Activated B cell treated with CpG ODN at 0.5 μM for 24 hours (primary cell): ENCODE measurements around the gene LUZP2. TPM values are rescaled to one million over a fixed set of nuclear protein-coding genes. Genes with fewer than 3 reads are reported as not detected.

ENCODE experiments used
- ATAC-seq: fragments of 200-7000 bp; cut with Tn5 transposase; one replicate; pipeline ENCODE4 v1.10.0; 2021; ENCODE audit warnings: low read depth, mild to moderate bottlenecking, moderate library complexity
- CTCF ChIA-PET: fragments of 350-600 bp; sonication (Branson Sonifier 250); formaldehyde crosslinking; loops from one replicate; lab custom pipeline; 2021; ENCODE audit warnings: antibody characterized with exemption; lab: Charles Lee
- POLR2A ChIA-PET: fragments of 350-600 bp; sonication (Branson Sonifier 250); formaldehyde crosslinking; loops from one replicate; lab custom pipeline; 2021; ENCODE audit warnings: antibody characterized with exemption; lab: Charles Lee
- DNase-seq: peaks from one replicate; pipeline ENCODE4 v3.0.0; 2022
- H3K27ac Mint-ChIP-seq: one replicate; pipeline ENCODE4 v1.8.0; 2020; ENCODE audit warnings: mixed read lengths
- H3K27me3 Mint-ChIP-seq: one replicate; pipeline ENCODE4 v1.8.0; 2021; ENCODE audit warnings: mixed read lengths
- H3K36me3 Mint-ChIP-seq: one replicate; pipeline ENCODE4 v1.8.0; 2021; ENCODE audit warnings: low read depth, mixed read lengths
- H3K4me1 Mint-ChIP-seq: one replicate; pipeline ENCODE4 v1.8.0; 2021; ENCODE audit warnings: mixed read lengths
- H3K4me3 Mint-ChIP-seq: one replicate; pipeline ENCODE4 v1.8.0; 2020; ENCODE audit warnings: mild to moderate bottlenecking, mixed read lengths
- H3K9me3 Mint-ChIP-seq: one replicate; pipeline ENCODE4 v1.8.0; 2020; ENCODE audit warnings: mixed read lengths
- CTCF ChIP-seq: fragments of 200-600 bp; IDR thresholded peaks from one replicate; pipeline ENCODE4 v1.8.0; 2022; ENCODE audit warnings: antibody characterized with exemption, mild to moderate bottlenecking
- intact Hi-C: fragments of 100-400 bp; cut with micrococcal nuclease; formaldehyde crosslinking; loops from one replicate; pipeline ENCODE4 v1.15.1; 2024
- total RNA-seq: library from RNA; stranded (reverse); gene quantifications from 2 replicates; pipeline ENCODE4 v1.2.3, GENCODE V29; 2022

LUZP2 gene
- total RNA-seq, 1 donor from 2014 or later, result not detected

GRCh38 chr11:24896118-24896835, 399.4 kb downstream of the LUZP2 start:
- ChIA-PET POLR2A (no interaction called here), CTCF (no interaction called here)
- intact Hi-C loops, result no loop called here
- H3K4me3 Mint-ChIP-seq, result no peak overlapping the region
- H3K27me3 Mint-ChIP-seq, result no peaks in the 10 kb centered on the region
- DNase-seq (no peak), ATAC-seq (no peak)
- no peak overlapping the region for H3K27ac Mint-ChIP-seq
- peaks cover 7% of the 10 kb centered on the region for H3K4me1 Mint-ChIP-seq
- TF ChIP-seq CTCF, result no peak
- peaks cover 6% of the 10 kb centered on the region for H3K9me3 Mint-ChIP-seq
- H3K36me3 Mint-ChIP-seq, result no peaks in the 10 kb centered on the region

- intact Hi-C loops, result loop anchor here (5.0 kb wide), 1 partner anchor 1682 kb away; no protein-coding TSS in a partner anchor
- Mint-ChIP-seq H3K4me3 (no peak overlapping the region), H3K9me3 (peaks cover 6% of the 10 kb centered on the region), H3K36me3 (no peaks in the 10 kb centered on the region), H3K27ac (no peak overlapping the region), H3K4me1 (peaks cover 7% of the 10 kb centered on the region), H3K27me3 (no peaks in the 10 kb centered on the region)
- DNase-seq (no peak), ATAC-seq (no peak)
- POLR2A ChIA-PET, result no interaction called here
- CTCF ChIA-PET, result no interaction called here
- no peak for TF ChIP-seq CTCF
Observed at GRCh38 chr11:24900514-24900913, 403.7 kb downstream of the LUZP2 start.

GRCh38 chr11:24900960-24901549, 404.2 kb downstream of the LUZP2 start:
- Mint-ChIP-seq H3K27ac (no peak overlapping the region), H3K9me3 (peaks cover 6% of the 10 kb centered on the region), H3K36me3 (no peaks in the 10 kb centered on the region), H3K4me1 (peaks cover 7% of the 10 kb centered on the region), H3K27me3 (no peaks in the 10 kb centered on the region), H3K4me3 (no peak overlapping the region)
- DNase-seq (no peak), ATAC-seq (no peak)
- ChIA-PET POLR2A (no interaction called here), CTCF (no interaction called here)
- TF ChIP-seq CTCF, result no peak
- intact Hi-C loops, result loop anchor here (5.0 kb wide), 1 partner anchor 1681 kb away; no protein-coding TSS in a partner anchor

- TF ChIP-seq CTCF, result no peak
- DNase-seq, result no peak
- intact Hi-C loops, result loop anchor here (5.0 kb wide), 1 partner anchor 1679 kb away; no protein-coding TSS in a partner anchor
- Mint-ChIP-seq H3K27ac (no peak overlapping the region), H3K4me3 (no peak overlapping the region), H3K9me3 (no peaks in the 10 kb centered on the region), H3K36me3 (no peaks in the 10 kb centered on the region), H3K27me3 (no peaks in the 10 kb centered on the region), H3K4me1 (peaks cover 7% of the 10 kb centered on the region)
- CTCF ChIA-PET, result no interaction called here
- POLR2A ChIA-PET, result no interaction called here
- no peak for ATAC-seq
Observed at GRCh38 chr11:24903555-24903954, 406.7 kb downstream of the LUZP2 start.

- no peak for TF ChIP-seq CTCF
- no peaks in the 10 kb centered on the region for H3K36me3 Mint-ChIP-seq
- H3K4me1 Mint-ChIP-seq, result no peaks in the 10 kb centered on the region
- H3K27ac Mint-ChIP-seq, result no peak overlapping the region
- POLR2A ChIA-PET, result no interaction called here
- CTCF ChIA-PET, result no interaction called here
- H3K9me3 Mint-ChIP-seq, result peaks cover 4% of the 10 kb centered on the region
- H3K4me3 Mint-ChIP-seq, result no peak overlapping the region
- ATAC-seq (no peak), DNase-seq (no peak)
- no peaks in the 10 kb centered on the region for H3K27me3 Mint-ChIP-seq
- intact Hi-C loops, result no loop called here
Observed at GRCh38 chr11:24925091-24925490, 428.2 kb downstream of the LUZP2 start.
